HepG2 (cell line): ENCODE results near the gene GRIK4. TPM values are rescaled to one million over a fixed set of nuclear protein-coding genes. Genes with fewer than 3 reads are reported as not detected.

Source experiments
- ATAC-seq: fragments of 200-7000 bp; cut with Tn5 transposase; 3 replicates; pipeline ENCODE4 v1.9.1; 2020; ENCODE audit warnings: mild to moderate bottlenecking, moderate library complexity
- BruUV-seq: library from RNA; stranded (reverse); fragments of 400-500 nt; replicated peaks from 2 replicates; lab custom pipeline; 2021; lab: Mats Ljungman, UMichigan
- CTCF ChIA-PET: fragments of 300-600 bp; formaldehyde crosslinking; extraction: SDS; loops from one replicate; lab custom pipeline; 2021; ENCODE audit warnings: low total read pairs, inconsistent platforms, low intra/inter-chr PET ratio; lab: Yijun Ruan, JAX
- POLR2A ChIA-PET: fragments of 350-600 bp; sonication (Branson Sonifier 250); formaldehyde crosslinking; loops from one replicate; lab custom pipeline; 2020; ENCODE audit warnings: antibody characterized with exemption, inconsistent platforms; lab: Yijun Ruan, JAX
- DNase-seq: peaks from one replicate; pipeline ENCODE4 v3.0.0-alpha.2; 2015; ENCODE audit warnings: low spot score
- FAIRE-seq: peaks from 3 replicates; lab custom pipeline; 2011; peaks lifted over from hg19 to GRCh38; lab: Jason Lieb, UNC
- H2AFZ ChIP-seq: one replicate; pipeline ENCODE4 v1.6.1; 2011; ENCODE audit warnings: low read length, inconsistent platforms
- H3K27ac ChIP-seq: fragments of 300-600 bp; 3 replicates; pipeline ENCODE4 v1.8.0; 2011; ENCODE audit warnings: mixed run types, mild to moderate bottlenecking, mixed read lengths, low read length, inconsistent platforms; ENCODE audit not compliant: insufficient read depth; ENCODE audit errors: extremely low read length
- H3K27me3 ChIP-seq, 2 experiments: fragments of 200-600 bp in 1 of 2; 2 replicates in 1 of 2; 3 replicates in 1 of 2; pipeline versions ENCODE4 v1.6.0 to v1.8.0; 2011; ENCODE audit warnings: low read length in 2 of 2, mild to moderate bottlenecking in 2 of 2, moderate library complexity in 2 of 2, inconsistent platforms in 1 of 2; ENCODE audit not compliant: insufficient read depth in 2 of 2, control insufficient read depth in 1 of 2
- H3K36me3 ChIP-seq, 2 experiments: fragments of 200-600 bp in 1 of 2; replicated peaks in 1 of 2; 2 replicates in 1 of 2; 3 replicates in 1 of 2; pipeline versions ENCODE4 v1.5.1 to v1.8.0; 2011; ENCODE audit warnings: low read length in 2 of 2, inconsistent platforms in 1 of 2; ENCODE audit not compliant: insufficient read depth in 2 of 2, control insufficient read depth in 1 of 2
- H3K4me1 ChIP-seq: 2 replicates; pipeline ENCODE4 v1.5.1; 2012; ENCODE audit warnings: low read length, inconsistent platforms; ENCODE audit not compliant: insufficient read depth
- H3K4me2 ChIP-seq: 2 replicates; pipeline ENCODE4 v1.6.0; 2011; ENCODE audit warnings: low read depth, low read length, inconsistent platforms
- H3K4me3 ChIP-seq, 3 experiments: fragments of 200-600 bp in 1 of 3; sonication (generic), shearing (Covaris generic) in 1 of 3; replicated peaks in 1 of 3; 2 replicates each; pipeline ENCODE4 v1.5.1; 2011 to 2016; ENCODE audit warnings: low read length in 3 of 3, inconsistent platforms in 2 of 3, low read depth in 2 of 3, mild to moderate bottlenecking in 2 of 3, control low read depth in 1 of 3, mixed read lengths in 1 of 3; ENCODE audit not compliant: insufficient read depth in 1 of 3
- H3K79me2 ChIP-seq: one replicate; pipeline ENCODE4 v1.6.1; 2011; ENCODE audit warnings: low read length, inconsistent platforms; ENCODE audit not compliant: insufficient read depth
- H3K9ac ChIP-seq: 2 replicates; pipeline ENCODE4 v1.6.0; 2011; ENCODE audit warnings: mild to moderate bottlenecking, low read depth, low read length, inconsistent platforms; ENCODE audit not compliant: insufficient read depth
- H3K9me3 ChIP-seq: 2 replicates; pipeline ENCODE4 v1.5.1; 2012; ENCODE audit warnings: mild to moderate bottlenecking, low read length
- H4K20me1 ChIP-seq: 2 replicates; pipeline ENCODE4 v1.6.0; 2011; ENCODE audit warnings: inconsistent platforms, mild to moderate bottlenecking, low read length, moderate library complexity; ENCODE audit not compliant: insufficient read depth
- MTF1 ChIP-seq: sonication (generic); formaldehyde crosslinking; IDR thresholded peaks from 2 replicates; pipeline ENCODE4 v1.5.0; 2020; ENCODE audit warnings: missing genetic modification reagents
- PREB ChIP-seq: sonication (generic); formaldehyde crosslinking; IDR thresholded peaks from 2 replicates; pipeline ENCODE4 v1.4.0; 2020; ENCODE audit warnings: missing genetic modification reagents
- RNF2 ChIP-seq: fragments of 450-650 bp; conservative IDR thresholded peaks from 2 replicates; pipeline ENCODE4 v1.6.1; 2016; ENCODE audit warnings: low read depth
- SKI ChIP-seq: fragments of 450-650 bp; IDR thresholded peaks from one replicate; pipeline ENCODE4 v1.6.1; 2018; ENCODE audit warnings: mild to moderate bottlenecking; ENCODE audit not compliant: partially characterized antibody
- WIZ ChIP-seq: sonication (generic); formaldehyde crosslinking; IDR thresholded peaks from 2 replicates; pipeline ENCODE4 v1.5.1; 2020; ENCODE audit warnings: mild to moderate bottlenecking, missing genetic modification reagents
- ZKSCAN5 ChIP-seq: sonication (generic); formaldehyde crosslinking; IDR thresholded peaks from 2 replicates; pipeline ENCODE4 v1.5.1; 2020; ENCODE audit warnings: mild to moderate bottlenecking, missing genetic modification reagents
- ZNF441 ChIP-seq: sonication (generic); formaldehyde crosslinking; IDR thresholded peaks from 2 replicates; pipeline ENCODE4 v1.7.0; 2021; ENCODE audit warnings: missing genetic modification reagents, borderline replicate concordance
- ZSCAN21 ChIP-seq: sonication (generic); formaldehyde crosslinking; IDR thresholded peaks from 2 replicates; pipeline ENCODE4 v1.8.0; 2022; ENCODE audit warnings: mild to moderate bottlenecking, missing genetic modification reagents, moderate library complexity, borderline replicate concordance
- WGBS: methylation state at CpG from one replicate; pipeline ENCODE4 v1.1.6; 2017; ENCODE audit warnings: low lambda C conversion rate; 5-methylcytosine and 5-hydroxymethylcytosine counted together
- in situ Hi-C: cut with HindIII; loops from 2 replicates; pipeline ENCODE4 v1.10.0; 2017; ENCODE audit warnings: low pct_unique_long_range_greater_than_20kb; ENCODE audit not compliant: extremely low pct_ligation_motif_present
- intact Hi-C: fragments of 100-400 bp; cut with micrococcal nuclease; formaldehyde crosslinking; loops from one replicate; pipeline ENCODE4 v1.10.0; 2022; ENCODE audit not compliant: unreplicated experiment
- polyA plus RNA-seq, 8 experiments: library from polyadenylated mRNA; depleted of rRNA in 3 of 8; stranded (reverse) in 7 of 8; unstranded in 1 of 8; fragments of >200 nt; fragmentation: Illumina TruSeq in 4 of 8; extraction: Trizol in 4 of 8; gene quantifications; 2 replicates each; pipeline versions ENCODE4 v1.2.1 to v1.2.3, GENCODE V29; 2011 to 2016; ENCODE audit warnings: low read depth in 4 of 8, missing spikeins in 1 of 8, mixed read lengths in 1 of 8; ENCODE audit not compliant: insufficient read depth in 1 of 8
- total RNA-seq, 5 experiments: library from RNA; depleted of rRNA; stranded (reverse); fragments of >200 nt; fragmentation: Illumina TruSeq; extraction: Trizol; gene quantifications; 2 replicates each; pipeline ENCODE4 v1.2.3, GENCODE V29; 2016; ENCODE audit warnings: low read depth in 1 of 5
- TF ChIP-seq, protein P1 (sequence below): sonication (generic); formaldehyde crosslinking; IDR thresholded peaks from 2 replicates; pipeline ENCODE4 v1.4.0; 2020; ENCODE audit warnings: mild to moderate bottlenecking, missing genetic modification reagents, borderline replicate concordance
- TF ChIP-seq, protein P2 (sequence below): sonication (generic); formaldehyde crosslinking; IDR thresholded peaks from 2 replicates; pipeline ENCODE4 v1.9.0; 2021; ENCODE audit warnings: missing genetic modification reagents, mild to moderate bottlenecking, borderline replicate concordance
- TF ChIP-seq, protein P3 (sequence below): IDR thresholded peaks from 2 replicates; pipeline ENCODE4 v1.6.1; 2016; ENCODE audit warnings: missing compliant biosample characterization, missing genetic modification reagents, borderline replicate concordance

GRIK4 gene
- total and polyA plus RNA-seq, 2 of the 13 experiments (the other 11 are each of a cell fraction or from before 2014, with no cell fraction given), result 0.04 to 0.07 TPM

- FAIRE-seq, result no peak
- Histone ChIP-seq H3K9ac (no peak overlapping the region), H3K4me1 (no peaks in the 10 kb centered on the region), H3K36me3 (peaks cover 10 to 45% of the 10 kb centered on the region in 2 experiments), H3K27me3 (no peaks in the 10 kb centered on the region), H3K27ac (no peak overlapping the region), H3K4me3 (no peak overlapping the region), H3K4me2 (no peak overlapping the region), H3K9me3 (no peaks in the 10 kb centered on the region), H3K79me2 (no peaks in the 10 kb centered on the region), H2AFZ (no peak overlapping the region), H4K20me1 (no peaks in the 10 kb centered on the region; the same call in 1 of the 2 replicates)
- TF ChIP-seq SKI (no peak), RNF2 (no peak), ZNF441 (CRISPR knock-in tag) (no peak), ZKSCAN5 (no peak), PREB (CRISPR knock-in tag) (no peak), ZSCAN21 (no peak), MTF1 (CRISPR knock-in tag) (no peak), WIZ (CRISPR knock-in tag) (no peak)
- TF ChIP-seq, protein P1, sequence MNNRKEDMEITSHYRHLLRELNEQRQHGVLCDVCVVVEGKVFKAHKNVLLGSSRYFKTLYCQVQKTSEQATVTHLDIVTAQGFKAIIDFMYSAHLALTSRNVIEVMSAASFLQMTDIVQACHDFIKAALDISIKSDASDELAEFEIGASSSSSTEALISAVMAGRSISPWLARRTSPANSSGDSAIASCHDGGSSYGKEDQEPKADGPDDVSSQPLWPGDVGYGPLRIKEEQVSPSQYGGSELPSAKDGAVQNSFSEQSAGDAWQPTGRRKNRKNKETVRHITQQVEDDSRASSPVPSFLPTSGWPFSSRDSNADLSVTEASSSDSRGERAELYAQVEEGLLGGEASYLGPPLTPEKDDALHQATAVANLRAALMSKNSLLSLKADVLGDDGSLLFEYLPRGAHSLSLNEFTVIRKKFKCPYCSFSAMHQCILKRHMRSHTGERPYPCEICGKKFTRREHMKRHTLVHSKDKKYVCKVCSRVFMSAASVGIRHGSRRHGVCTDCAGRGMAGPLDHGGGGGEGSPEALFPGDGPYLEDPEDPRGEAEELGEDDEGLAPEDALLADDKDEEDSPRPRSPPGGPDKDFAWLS (CRISPR knock-in tag), result no peak
- TF ChIP-seq, protein P2, sequence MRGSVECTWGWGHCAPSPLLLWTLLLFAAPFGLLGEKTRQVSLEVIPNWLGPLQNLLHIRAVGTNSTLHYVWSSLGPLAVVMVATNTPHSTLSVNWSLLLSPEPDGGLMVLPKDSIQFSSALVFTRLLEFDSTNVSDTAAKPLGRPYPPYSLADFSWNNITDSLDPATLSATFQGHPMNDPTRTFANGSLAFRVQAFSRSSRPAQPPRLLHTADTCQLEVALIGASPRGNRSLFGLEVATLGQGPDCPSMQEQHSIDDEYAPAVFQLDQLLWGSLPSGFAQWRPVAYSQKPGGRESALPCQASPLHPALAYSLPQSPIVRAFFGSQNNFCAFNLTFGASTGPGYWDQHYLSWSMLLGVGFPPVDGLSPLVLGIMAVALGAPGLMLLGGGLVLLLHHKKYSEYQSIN, result no peak
- TF ChIP-seq, protein P3, sequence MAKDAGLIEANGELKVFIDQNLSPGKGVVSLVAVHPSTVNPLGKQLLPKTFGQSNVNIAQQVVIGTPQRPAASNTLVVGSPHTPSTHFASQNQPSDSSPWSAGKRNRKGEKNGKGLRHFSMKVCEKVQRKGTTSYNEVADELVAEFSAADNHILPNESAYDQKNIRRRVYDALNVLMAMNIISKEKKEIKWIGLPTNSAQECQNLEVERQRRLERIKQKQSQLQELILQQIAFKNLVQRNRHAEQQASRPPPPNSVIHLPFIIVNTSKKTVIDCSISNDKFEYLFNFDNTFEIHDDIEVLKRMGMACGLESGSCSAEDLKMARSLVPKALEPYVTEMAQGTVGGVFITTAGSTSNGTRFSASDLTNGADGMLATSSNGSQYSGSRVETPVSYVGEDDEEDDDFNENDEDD (CRISPR knock-in tag), result no peak
- no peak for ATAC-seq
- DNase-seq, result no peak
- ChIA-PET CTCF (no interaction called here), POLR2A (no interaction called here)
- no TSS peak for BruUV-seq
- in situ Hi-C loops, result no loop called here
- WGBS, result 65% methylated on average over 3 of the region's 3 CpGs
- intact Hi-C loops, result no loop called here
These were observed 26.8 kb upstream of the GRIK4 start for GRCh38 chr11:120484722-120485121.
